H4 (cell line): ENCODE results near the gene ASCC1. TPM values are rescaled to one million over a fixed set of nuclear protein-coding genes. Genes with fewer than 3 reads are reported as not detected.

Experiments used
- DNase-seq: peaks from one replicate; pipeline ENCODE4 v3.0.0-alpha.2; 2015; ENCODE audit warnings: low spot score
- total RNA-seq: library from RNA; depleted of rRNA; stranded (reverse); fragments of >200 nt; shearing (Covaris generic); gene quantifications from 2 replicates; pipeline ENCODE4 v1.2.3, GENCODE V29; 2014

Gene ASCC1
- total RNA-seq, 1 experiment from 2014 or later: 51.5 TPM

DNA sequence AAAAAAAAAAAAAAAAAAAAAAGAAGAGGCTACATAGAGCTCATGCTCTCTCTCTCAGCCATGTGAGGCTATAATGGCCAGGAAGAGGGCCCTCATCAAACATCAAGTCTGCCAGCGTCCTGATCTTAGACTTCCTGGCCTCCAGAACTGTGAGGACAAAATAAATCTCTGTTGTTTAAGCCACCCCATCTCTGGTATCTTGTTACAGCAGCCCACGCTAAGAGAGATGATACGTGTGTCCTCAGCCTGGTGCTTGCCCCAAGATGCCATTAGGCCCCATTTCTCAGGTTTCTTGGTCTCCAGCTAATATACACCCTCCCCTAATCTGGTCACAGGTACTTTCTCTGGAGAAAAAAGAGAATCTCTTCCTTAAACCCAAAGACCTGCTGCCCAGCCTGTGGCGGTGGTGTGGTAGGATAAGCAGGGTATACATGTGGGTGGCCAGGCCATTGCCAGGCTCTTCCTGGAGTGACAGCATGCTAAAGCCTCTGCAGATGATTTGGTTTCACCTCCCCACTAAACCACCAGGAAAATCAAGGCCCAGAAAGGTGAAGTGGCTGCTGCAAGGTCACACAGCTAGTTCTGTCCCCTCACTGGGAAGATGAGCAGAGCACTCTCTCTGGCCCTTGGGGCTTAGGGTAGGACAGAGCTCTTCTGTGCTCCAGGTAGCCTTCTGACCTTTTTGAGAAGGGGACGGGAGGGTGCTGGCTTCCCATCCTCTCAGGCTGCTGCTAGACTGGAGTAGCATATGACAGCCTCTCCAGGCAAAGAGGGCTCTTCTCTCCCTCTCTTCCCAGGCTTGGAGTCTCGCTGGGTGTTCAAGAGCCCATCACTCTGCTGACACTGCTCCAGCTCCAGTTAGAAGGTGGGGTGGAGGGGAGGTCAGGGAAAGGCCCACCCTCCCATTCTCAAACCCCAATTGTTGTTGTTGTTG, 133.0 kb downstream of the ASCC1 start:
- DNase-seq: no peak

- no peak for DNase-seq
These were observed 134.1 kb downstream of the ASCC1 start for GRCh38 chr10:72081772-72082590.

DNA sequence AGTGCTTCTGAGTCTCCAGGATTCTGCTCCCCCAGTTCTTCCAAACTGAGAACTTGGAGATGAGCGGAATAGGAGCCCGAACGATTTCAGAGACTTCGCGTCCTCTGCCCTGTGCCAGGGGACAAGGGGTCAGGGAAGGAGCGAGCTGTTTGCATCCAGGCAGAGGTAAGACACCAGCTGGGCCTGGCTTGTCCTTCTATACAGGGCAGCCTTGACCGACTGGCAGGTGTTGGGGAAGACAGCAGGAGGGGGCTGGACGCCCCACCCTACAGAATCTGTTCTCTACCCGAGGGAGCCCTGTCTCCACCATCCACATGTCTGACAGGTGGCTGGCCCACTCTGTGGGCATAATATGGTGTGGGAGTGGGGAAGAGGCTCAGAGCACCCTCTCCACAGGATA, 134.9 kb downstream of the ASCC1 start:
- DNase-seq: no peak

- DNase-seq: no peak
These were observed 135.8 kb downstream of the ASCC1 start for GRCh38 chr10:72080042-72080975.

- no peak for DNase-seq
These were observed 136.7 kb downstream of the ASCC1 start for GRCh38 chr10:72079356-72079755.

GRCh38 chr10:72077275-72077990, 138.6 kb downstream of the ASCC1 start:
- no peak for DNase-seq

- no peak for DNase-seq
These were observed 139.3 kb downstream of the ASCC1 start for GRCh38 chr10:72076756-72077155.

GRCh38 chr10:72075376-72076115, 140.5 kb downstream of the ASCC1 start:
- DNase-seq: no peak

GRCh38 chr10:72074574-72075375, 141.3 kb downstream of the ASCC1 start:
- DNase-seq: no peak

GRCh38 chr10:72073708-72074573, 142.1 kb downstream of the ASCC1 start:
- no peak for DNase-seq

DNA sequence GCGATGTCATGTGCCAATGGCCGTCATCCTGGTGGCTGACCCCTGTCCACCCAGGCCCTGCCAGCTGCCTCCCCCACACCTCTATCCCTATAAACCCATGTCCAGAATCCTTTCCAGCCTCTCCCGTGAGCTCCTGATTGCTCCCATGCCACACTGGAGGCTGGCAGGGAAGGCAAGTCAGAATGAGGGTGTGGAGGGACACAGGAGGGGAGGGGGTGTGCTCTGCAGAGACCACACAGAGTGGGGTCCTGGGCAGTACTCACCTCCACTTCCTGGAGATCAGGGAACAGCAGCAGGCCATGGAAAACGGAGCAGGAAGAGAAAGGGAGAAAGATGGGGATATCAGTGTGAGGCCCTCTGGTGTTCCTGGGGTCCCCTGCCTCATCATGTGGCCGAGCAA, 143.4 kb downstream of the ASCC1 start:
- no peak for DNase-seq

DNA sequence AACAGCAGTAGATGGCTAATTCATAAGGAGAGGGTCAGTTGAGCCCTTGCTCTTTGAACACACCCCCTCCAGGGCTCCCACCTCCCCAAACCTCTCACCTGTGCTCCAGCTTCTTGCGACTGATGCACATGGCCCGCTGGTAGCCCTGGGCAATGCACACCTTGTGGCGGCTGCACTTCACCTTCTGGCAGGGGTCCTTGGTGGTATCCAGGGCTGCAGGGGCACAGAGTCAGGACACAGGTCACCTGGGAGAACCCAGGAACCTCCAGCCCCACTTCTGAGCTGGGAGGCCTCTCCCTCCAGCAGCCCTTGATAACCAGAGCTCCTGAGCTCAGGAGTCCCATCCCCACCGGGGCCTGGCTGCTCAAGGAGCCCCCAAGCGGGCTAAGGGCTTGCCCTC, 144.0 kb downstream of the ASCC1 start:
- DNase-seq: no peak

- no peak for DNase-seq
These were observed 146.1 kb downstream of the ASCC1 start for GRCh38 chr10:72069751-72070526.

GRCh38 chr10:72068901-72069446, 147.1 kb downstream of the ASCC1 start:
- DNase-seq: no peak

GRCh38 chr10:72068126-72068765, 147.8 kb downstream of the ASCC1 start:
- DNase-seq: no peak

DNA sequence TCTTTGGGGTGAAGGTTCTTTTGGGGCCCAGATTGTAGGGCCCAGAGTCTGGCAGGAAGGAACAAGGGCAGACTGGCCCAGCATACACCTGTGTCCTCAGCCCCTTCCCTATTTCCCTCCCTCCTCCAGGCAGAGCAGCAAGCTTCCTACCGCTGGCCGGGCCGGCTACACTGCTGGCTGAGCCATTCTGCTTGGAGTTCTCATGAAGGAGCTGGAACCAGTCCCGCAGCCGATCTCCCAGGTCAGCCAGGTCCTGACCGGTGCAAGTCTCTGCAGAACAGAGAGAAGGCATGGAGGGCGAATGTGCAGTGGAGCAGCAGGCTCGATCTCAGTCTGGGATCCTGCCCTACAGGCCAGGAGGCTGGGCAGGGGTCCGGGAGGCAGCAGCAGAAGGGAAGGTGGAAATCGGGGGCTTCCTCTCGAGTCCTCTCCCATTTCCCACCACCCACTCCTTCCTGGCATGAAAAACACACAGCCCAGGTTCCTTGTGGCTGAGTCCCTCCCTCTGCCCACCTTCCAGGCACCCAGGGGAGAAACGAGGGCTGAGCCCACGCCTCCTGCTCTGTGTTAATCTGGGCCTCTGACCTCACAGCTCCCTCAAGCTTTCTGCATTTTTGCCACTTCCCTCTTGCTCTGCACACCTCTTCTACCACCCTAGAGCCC, 148.5 kb downstream of the ASCC1 start:
- no peak for DNase-seq
